BJ (cell line): ENCODE measurements around the gene NFATC3. TPM values are rescaled to one million over a fixed set of nuclear protein-coding genes. Genes with fewer than 3 reads are reported as not detected.
"Not testable (repeated sequence)": the region's sequence is repeated elsewhere in the genome, so short reads cannot be mapped to it uniquely, and the experiment has no call there.

Experiments
- CTCF ChIA-PET: fragments of 350-600 bp; formaldehyde crosslinking; extraction: SDS; loops from one replicate; lab custom pipeline; 2021; ENCODE audit warnings: antibody characterized with exemption, inconsistent platforms; lab: Yijun Ruan, JAX
- POLR2A ChIA-PET: fragments of 300-600 bp; sonication (Branson Sonifier 250); formaldehyde crosslinking; extraction: SDS; loops from one replicate; lab custom pipeline; 2021; ENCODE audit warnings: antibody characterized with exemption; lab: Charles Lee
- DNase-seq: peaks from one replicate; pipeline ENCODE4 v3.0.0-alpha.2; 2011; ENCODE audit warnings: low read depth
- H3K27me3 ChIP-seq: 2 replicates; pipeline ENCODE4 v1.6.0; 2011; ENCODE audit warnings: low read length; ENCODE audit not compliant: control insufficient read depth, insufficient read depth
- H3K36me3 ChIP-seq: 2 replicates; pipeline ENCODE4 v1.5.1; 2011; ENCODE audit warnings: low read length; ENCODE audit not compliant: control insufficient read depth, insufficient read depth
- H3K4me3 ChIP-seq: 2 replicates; pipeline ENCODE4 v1.5.1; 2011; ENCODE audit warnings: low read depth, mild to moderate bottlenecking, control low read depth, low read length
- polyA plus RNA-seq: library from polyadenylated mRNA; depleted of rRNA; stranded (reverse); fragments of >200 nt; gene quantifications from 2 replicates; pipeline ENCODE4 v1.2.3, GENCODE V29; 2011
- TF ChIP-seq, protein P1 (sequence below): IDR thresholded peaks from 2 replicates; pipeline ENCODE4 v1.5.1; 2011; ENCODE audit warnings: low read depth, mild to moderate bottlenecking, control low read depth, inconsistent platforms, low read length, moderate library complexity; ENCODE audit not compliant: insufficient read depth

NFATC3 gene
- polyA plus RNA-seq, 1 experiment = 10.5 TPM

DNA sequence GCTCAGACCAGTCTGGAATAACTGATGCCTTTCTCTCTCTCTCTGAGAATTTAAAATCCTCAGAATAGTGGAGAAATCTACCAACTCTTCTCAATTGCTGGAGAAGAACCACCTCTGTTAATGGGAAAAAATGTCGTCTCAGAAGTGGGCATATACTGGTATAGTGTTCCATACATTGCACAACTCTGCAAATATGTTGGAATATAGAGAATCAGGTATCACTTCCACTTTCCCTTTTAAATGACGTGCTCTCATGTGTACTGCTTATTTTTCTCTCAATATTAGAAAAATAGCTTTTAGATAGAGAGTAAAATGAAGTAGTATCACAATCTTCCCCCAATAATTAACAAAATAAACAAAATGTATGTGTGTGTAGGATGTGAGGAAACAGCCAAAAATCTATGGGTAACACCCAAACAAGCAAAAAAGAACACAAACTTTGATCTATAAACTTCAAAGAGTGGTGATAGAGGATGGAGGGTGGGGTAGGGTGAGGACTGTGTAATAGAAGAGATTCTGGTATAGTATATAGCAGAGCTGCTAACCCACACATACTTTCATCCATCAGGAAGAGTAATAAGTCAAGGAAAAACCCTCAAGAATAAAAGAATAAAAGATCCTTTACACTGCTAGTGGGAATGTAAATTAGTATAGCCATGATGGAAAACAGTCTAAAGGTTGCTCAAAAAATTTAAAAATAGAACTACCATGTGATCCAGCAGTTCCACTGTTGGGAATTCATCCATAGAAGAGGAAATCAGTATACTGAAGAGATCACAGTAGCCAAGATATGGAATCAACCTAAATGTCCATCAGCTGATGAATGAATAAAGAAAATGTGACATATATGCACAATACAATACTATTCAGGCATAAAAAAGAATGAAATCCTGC lies 46.9 kb downstream of the NFATC3 start:
- TF ChIP-seq, protein P1, sequence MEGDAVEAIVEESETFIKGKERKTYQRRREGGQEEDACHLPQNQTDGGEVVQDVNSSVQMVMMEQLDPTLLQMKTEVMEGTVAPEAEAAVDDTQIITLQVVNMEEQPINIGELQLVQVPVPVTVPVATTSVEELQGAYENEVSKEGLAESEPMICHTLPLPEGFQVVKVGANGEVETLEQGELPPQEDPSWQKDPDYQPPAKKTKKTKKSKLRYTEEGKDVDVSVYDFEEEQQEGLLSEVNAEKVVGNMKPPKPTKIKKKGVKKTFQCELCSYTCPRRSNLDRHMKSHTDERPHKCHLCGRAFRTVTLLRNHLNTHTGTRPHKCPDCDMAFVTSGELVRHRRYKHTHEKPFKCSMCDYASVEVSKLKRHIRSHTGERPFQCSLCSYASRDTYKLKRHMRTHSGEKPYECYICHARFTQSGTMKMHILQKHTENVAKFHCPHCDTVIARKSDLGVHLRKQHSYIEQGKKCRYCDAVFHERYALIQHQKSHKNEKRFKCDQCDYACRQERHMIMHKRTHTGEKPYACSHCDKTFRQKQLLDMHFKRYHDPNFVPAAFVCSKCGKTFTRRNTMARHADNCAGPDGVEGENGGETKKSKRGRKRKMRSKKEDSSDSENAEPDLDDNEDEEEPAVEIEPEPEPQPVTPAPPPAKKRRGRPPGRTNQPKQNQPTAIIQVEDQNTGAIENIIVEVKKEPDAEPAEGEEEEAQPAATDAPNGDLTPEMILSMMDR = no peak
- H3K4me3 ChIP-seq = no peak overlapping the region
- DNase-seq = no peak
- H3K27me3 ChIP-seq = no peaks in the 10 kb centered on the region
- no peaks in the 10 kb centered on the region for H3K36me3 ChIP-seq
- ChIA-PET CTCF (interaction anchor here (0.7 to 2.2 kb wide), 2 partner anchors 12 to 15 kb away, joined by 4 to 6 read pairs; no protein-coding TSS in a partner anchor), POLR2A (no interaction called here)

DNA sequence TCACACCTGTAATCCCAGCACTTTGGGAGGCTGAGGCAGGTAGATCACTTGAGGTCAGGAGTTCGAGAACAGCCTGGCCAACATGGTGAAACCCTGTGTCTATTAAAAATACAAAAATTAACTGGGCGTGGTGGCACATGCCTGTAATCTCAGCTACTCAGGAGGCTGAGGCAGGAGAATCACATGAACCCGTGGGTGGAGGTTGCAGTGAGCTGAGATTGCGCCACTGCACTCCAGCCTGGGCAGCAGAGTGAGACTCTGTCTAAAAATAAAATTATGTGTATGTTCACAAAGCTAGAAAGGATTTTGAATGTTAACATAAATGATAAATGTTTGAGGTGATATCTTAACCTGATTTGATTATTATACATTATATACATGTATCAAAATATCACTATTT lies 47.8 kb downstream of the NFATC3 start:
- DNase-seq, H3K36me3 ChIP-seq, POLR2A ChIA-PET, H3K4me3 ChIP-seq, H3K27me3 ChIP-seq: not testable (repeated sequence)
- CTCF ChIA-PET = interaction anchor here (0.7 to 2.2 kb wide), 2 partner anchors 13 to 16 kb away, joined by 4 to 6 read pairs; no protein-coding TSS in a partner anchor

DNA sequence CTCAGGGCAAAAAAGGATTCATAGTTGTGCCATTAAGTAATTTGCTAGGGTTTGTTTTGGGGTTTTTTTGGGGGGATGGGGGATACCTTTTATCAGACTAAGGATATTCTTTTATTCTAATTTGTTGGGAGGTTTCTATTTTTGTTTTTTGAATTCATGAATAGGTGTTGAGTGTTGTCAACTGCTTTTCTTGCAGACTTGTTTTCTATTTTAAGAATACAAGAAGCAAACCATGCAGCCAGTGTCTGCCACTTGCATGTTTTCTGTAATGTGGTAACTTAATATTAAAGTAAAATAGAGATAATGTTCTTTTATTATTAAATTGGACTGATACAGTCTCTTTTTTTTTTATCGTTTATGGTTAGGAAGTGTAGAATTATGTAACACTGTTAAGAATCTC lies 49.5 kb downstream of the NFATC3 start:
- DNase-seq = no peak
- ChIA-PET CTCF (no interaction called here), POLR2A (no interaction called here)
- no peak overlapping the region for H3K4me3 ChIP-seq
- H3K36me3 ChIP-seq = no peaks in the 10 kb centered on the region
- no peaks in the 10 kb centered on the region for H3K27me3 ChIP-seq
- TF ChIP-seq, protein P1 = no peak

DNA sequence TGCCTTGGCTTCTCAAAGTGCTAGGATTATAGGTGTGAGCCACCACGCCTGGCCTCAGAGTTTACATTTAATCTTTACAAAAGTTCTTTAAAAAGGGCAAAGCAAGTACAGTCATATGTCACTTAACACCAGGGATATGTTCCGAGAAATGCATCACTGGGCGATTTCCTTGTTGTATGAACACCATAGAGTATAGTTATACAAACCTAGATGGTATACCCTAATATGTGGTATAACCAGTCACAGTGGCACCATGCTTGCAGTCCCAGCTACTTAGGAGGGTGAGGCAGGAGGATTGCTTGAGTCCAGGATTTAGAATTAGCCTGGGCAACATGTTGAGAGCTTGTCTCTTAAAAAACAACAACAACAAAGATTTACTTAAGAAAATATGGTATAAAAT lies 51.3 kb downstream of the NFATC3 start:
- TF ChIP-seq, protein P1 = no peak
- ChIA-PET CTCF (interaction anchor here (0.6 to 1.0 kb wide), 2 partner anchors 12 to 43 kb away, joined by 3 read pairs; no protein-coding TSS in a partner anchor), POLR2A (interaction anchor here (0.6 kb wide), 1 partner anchor 252 kb away, joined by 3 read pairs; the partner anchor contains the start of gene NRN1L)
- Histone ChIP-seq H3K4me3 (no peak overlapping the region), H3K36me3 (no peaks in the 10 kb centered on the region), H3K27me3 (no peaks in the 10 kb centered on the region)
- no peak for DNase-seq

DNA sequence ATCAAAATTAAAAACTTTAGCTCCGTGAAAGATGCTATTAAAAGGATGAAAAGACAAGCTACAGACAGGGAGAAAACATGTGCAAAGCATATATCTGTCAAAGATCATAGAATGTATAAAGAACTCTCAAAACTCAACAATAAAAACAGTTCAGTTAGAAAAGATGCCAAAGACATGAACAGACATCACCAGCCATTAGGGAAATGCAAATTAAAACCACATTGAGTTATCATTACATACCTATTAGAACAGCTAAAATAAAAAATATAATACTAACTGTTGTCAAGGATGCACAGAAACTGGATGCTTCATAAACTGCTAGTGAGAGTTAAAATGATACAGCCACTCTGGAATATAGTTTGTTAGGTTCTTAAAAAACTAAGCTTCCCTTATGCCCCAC lies 58.8 kb downstream of the NFATC3 start:
- CTCF ChIA-PET = interaction anchor here (0.7 to 1.1 kb wide), 2 partner anchors 50 to 153 kb away, joined by 3 to 4 read pairs; no protein-coding TSS in a partner anchor
- POLR2A ChIA-PET = no interaction called here
- Histone ChIP-seq H3K27me3 (no peaks in the 10 kb centered on the region), H3K4me3 (no peak overlapping the region), H3K36me3 (no peaks in the 10 kb centered on the region)
- no peak for DNase-seq
- TF ChIP-seq, protein P1 = no peak
